Keratinocyte (primary cell): ENCODE measurements around the gene KCNT2.

Experiments used
- CTCF ChIP-seq, 3 experiments: IDR thresholded peaks in 1 of 3; conservative IDR thresholded peaks in 1 of 3; optimal IDR thresholded peaks in 1 of 3; 2 replicates in 2 of 3; 3 replicates in 1 of 3; pipeline versions ENCODE3 to v1.5.1; 2011; ENCODE audit warnings: low read length in 3 of 3, mild to moderate bottlenecking in 3 of 3, moderate library complexity in 2 of 3, control low read depth in 1 of 3, inconsistent platforms in 1 of 3; ENCODE audit not compliant: insufficient read depth in 2 of 3; ENCODE audit errors: extremely low read depth in 1 of 3
- EZH2 ChIP-seq: IDR thresholded peaks from one replicate; pipeline ENCODE4 v1.6.1; 2012; ENCODE audit warnings: inconsistent platforms, mild to moderate bottlenecking, low read length, moderate library complexity

GRCh38 chr1:196344453-196344852, 263.8 kb downstream of the KCNT2 start:
- TF ChIP-seq CTCF (optimal IDR thresholded peaks at IDR 0.05 in 1 of 3, IDR thresholded peaks at IDR 0.05 in 1 of 3, conservative IDR thresholded peaks at IDR 0.05 in 1 of 3; ENCODE audit: extremely low read depth in 1 of 3, insufficient read depth in 2 of 3, low read length in 3 of 3) (no peak), EZH2 (no peak)
